ENCODE measurements around the gene MMP20.

The MMP20 gene

GRCh38 chr11:102555091-102555490, 70.0 kb downstream of the MMP20 start:
- DNase-seq (ENCODE audit: low read depth in 3 of 3) = no peak

GRCh38 chr11:102553835-102554282, 71.3 kb downstream of the MMP20 start:
- no peak for DNase-seq (ENCODE audit: low read depth in 3 of 3)

GRCh38 chr11:102552447-102553194, 72.5 kb downstream of the MMP20 start:
- no peak for DNase-seq (ENCODE audit: low read depth in 3 of 3)

GRCh38 chr11:102552020-102552419, 73.1 kb downstream of the MMP20 start:
- DNase-seq (ENCODE audit: low read depth in 3 of 3) = no peak

GRCh38 chr11:102551169-102551781, 73.9 kb downstream of the MMP20 start:
- DNase-seq (ENCODE audit: low read depth in 3 of 3) = no peak

GRCh38 chr11:102546923-102547471, 78.1 kb downstream of the MMP20 start:
- DNase-seq (ENCODE audit: low read depth in 3 of 3) = no peak

- no peak for DNase-seq (ENCODE audit: low read depth in 3 of 3)
Measured at GRCh38 chr11:102546427-102546826, 78.7 kb downstream of the MMP20 start.

GRCh38 chr11:102545701-102546100, 79.4 kb downstream of the MMP20 start:
- DNase-seq (ENCODE audit: low read depth in 3 of 3) = no peak

- DNase-seq (ENCODE audit: low read depth in 3 of 3) = no peak
Measured at GRCh38 chr11:102544594-102544993, 80.5 kb downstream of the MMP20 start.

GRCh38 chr11:102539567-102539966, 85.6 kb downstream of the MMP20 start:
- no peak for DNase-seq (ENCODE audit: low read depth in 3 of 3)

- DNase-seq (ENCODE audit: low read depth in 3 of 3) = no peak
Measured at GRCh38 chr11:102538932-102539331, 86.2 kb downstream of the MMP20 start.

GRCh38 chr11:102534261-102534872, 90.8 kb downstream of the MMP20 start:
- no peak for DNase-seq (ENCODE audit: low read depth in 3 of 3)

GRCh38 chr11:102530558-102530957, 94.6 kb downstream of the MMP20 start, which contains the start of gene MMP7:
Gene MMP7, minus strand, starts transcription at chr11:102530747. Its CDS starts 47 bp downstream, at chr11:102530700.
- no peak for DNase-seq (ENCODE audit: low read depth in 3 of 3)

- no peak for DNase-seq (ENCODE audit: low read depth in 3 of 3)
Measured at GRCh38 chr11:102528618-102529017, 96.5 kb downstream of the MMP20 start.

GRCh38 chr11:102527684-102528083, 97.4 kb downstream of the MMP20 start:
- no peak for DNase-seq (ENCODE audit: low read depth in 3 of 3)

- no peak for DNase-seq (ENCODE audit: low read depth in 3 of 3)
Measured at GRCh38 chr11:102527041-102527440, 98.1 kb downstream of the MMP20 start.
